Activated CD8-positive, alpha-beta memory T cell treated with anti-CD3 and anti-CD28 coated beads, Interleukin-2, amount 10 ng/mL, durations not matched to agents 7 days and 5 days (primary cell): ENCODE measurements around the gene RBFA. TPM values are rescaled to one million over a fixed set of nuclear protein-coding genes. Genes with fewer than 3 reads are reported as not detected.
"Not testable (repeated sequence)": the region's sequence is repeated elsewhere in the genome, so short reads cannot be mapped to it uniquely, and the experiment has no call there.

Experiments used
- ATAC-seq: fragments of 150-1000 bp; cut with Tn5 transposase; one replicate; pipeline ENCODE4 v1.10.0; 2021; ENCODE audit warnings: moderate library complexity
- CTCF ChIA-PET: fragments of 350-600 bp; sonication (Branson Sonifier 250); formaldehyde crosslinking; loops from one replicate; lab custom pipeline; 2021; ENCODE audit warnings: antibody characterized with exemption; lab: Charles Lee
- DNase-seq: peaks from one replicate; pipeline ENCODE4 v3.0.0-alpha.2; 2020
- H3K27ac Mint-ChIP-seq: one replicate; pipeline ENCODE4 v1.8.0; 2021; ENCODE audit warnings: mild to moderate bottlenecking, mixed read lengths
- H3K27me3 Mint-ChIP-seq: one replicate; pipeline ENCODE4 v1.8.0; 2021; ENCODE audit warnings: mixed read lengths
- H3K36me3 Mint-ChIP-seq: one replicate; pipeline ENCODE4 v1.8.0; 2021; ENCODE audit warnings: mild to moderate bottlenecking, mixed read lengths
- H3K4me1 Mint-ChIP-seq: one replicate; pipeline ENCODE4 v1.8.0; 2021; ENCODE audit warnings: mixed read lengths
- H3K4me3 Mint-ChIP-seq: one replicate; pipeline ENCODE4 v1.8.0; 2021; ENCODE audit warnings: mild to moderate bottlenecking, moderate library complexity, mixed read lengths
- H3K9me3 Mint-ChIP-seq: one replicate; pipeline ENCODE4 v1.8.0; 2022; ENCODE audit warnings: low read depth, mixed read lengths
- total RNA-seq, 2 experiments: library from RNA; stranded (reverse); gene quantifications; one replicate each; pipeline ENCODE4 v1.2.3, GENCODE V29; 2021

RBFA gene
- total RNA-seq, 2 experiments from 2014 or later, result 24.2 to 28.6 TPM

DNA sequence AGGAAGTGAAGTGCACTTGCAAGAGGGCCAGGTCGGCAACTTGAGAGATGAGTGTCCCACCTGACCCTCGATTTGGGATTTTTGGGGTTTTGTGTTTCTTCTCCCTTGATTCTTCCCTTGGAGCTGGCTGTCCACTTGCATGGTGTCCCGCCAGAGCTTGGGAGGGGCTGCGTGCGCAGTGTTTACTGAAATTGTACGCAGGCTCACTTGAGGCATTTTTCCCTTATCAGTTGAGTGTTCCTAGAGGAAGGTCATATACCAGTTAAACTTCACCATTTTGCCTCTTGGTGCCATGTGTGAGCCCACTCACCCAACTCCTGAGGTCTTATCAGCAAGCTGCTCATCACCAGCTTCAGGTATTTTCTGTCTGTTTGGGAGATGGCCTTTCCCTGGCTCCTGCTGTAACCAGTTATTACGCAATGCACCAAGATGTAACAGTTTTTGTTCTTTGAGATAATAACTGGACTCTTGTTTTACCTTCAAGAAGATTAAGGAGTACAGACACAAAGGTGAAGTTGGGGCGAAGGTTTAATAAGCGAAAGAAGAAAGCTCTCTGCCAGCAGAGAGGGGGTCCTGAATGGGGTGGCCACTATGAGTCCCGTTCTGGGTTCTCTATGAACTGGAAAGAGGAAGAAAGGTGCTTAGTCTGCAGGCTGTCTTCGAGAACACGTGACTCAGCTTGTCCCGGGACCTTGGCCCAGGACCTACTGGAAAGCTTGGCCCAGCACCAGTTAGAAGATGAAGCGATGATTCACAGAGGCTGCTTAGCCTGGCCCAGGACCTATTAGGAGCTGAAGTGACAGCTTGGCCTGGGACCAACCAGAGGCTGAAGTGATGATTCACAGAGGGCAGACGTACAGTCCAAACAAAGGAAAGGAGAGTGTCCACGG, 24.3 kb upstream of the RBFA start:
- CTCF ChIA-PET, result no interaction called here
- no peak for ATAC-seq
- no peaks in the 10 kb centered on the region for H3K36me3 Mint-ChIP-seq
- no peak for DNase-seq
- no peaks in the 10 kb centered on the region for H3K4me1 Mint-ChIP-seq
- no peak overlapping the region for H3K4me3 Mint-ChIP-seq
- H3K27ac Mint-ChIP-seq, result no peak overlapping the region
- H3K27me3 Mint-ChIP-seq, result no peaks in the 10 kb centered on the region
- peaks cover 5% of the 10 kb centered on the region for H3K9me3 Mint-ChIP-seq

DNA sequence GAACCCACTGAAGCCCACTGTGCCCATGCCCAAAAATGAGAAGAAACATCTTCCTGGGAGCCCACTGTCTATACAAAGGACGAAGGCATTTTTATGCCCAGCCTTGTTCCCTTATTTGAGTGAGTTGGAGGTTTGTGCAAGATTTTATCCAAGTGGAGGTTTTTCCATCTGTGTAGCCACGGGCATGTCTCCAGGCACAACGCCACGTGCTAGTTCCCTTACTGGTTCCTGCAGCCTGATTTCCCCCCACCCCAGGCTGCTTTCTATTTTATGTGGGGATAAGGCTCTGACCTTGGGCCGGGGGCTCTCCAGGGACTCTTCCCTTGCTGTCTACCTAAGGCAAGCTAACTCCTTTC, 23.7 kb upstream of the RBFA start:
- Mint-ChIP-seq H3K36me3 (no peaks in the 10 kb centered on the region), H3K27ac (no peak overlapping the region)
- CTCF ChIA-PET, result no interaction called here

DNA sequence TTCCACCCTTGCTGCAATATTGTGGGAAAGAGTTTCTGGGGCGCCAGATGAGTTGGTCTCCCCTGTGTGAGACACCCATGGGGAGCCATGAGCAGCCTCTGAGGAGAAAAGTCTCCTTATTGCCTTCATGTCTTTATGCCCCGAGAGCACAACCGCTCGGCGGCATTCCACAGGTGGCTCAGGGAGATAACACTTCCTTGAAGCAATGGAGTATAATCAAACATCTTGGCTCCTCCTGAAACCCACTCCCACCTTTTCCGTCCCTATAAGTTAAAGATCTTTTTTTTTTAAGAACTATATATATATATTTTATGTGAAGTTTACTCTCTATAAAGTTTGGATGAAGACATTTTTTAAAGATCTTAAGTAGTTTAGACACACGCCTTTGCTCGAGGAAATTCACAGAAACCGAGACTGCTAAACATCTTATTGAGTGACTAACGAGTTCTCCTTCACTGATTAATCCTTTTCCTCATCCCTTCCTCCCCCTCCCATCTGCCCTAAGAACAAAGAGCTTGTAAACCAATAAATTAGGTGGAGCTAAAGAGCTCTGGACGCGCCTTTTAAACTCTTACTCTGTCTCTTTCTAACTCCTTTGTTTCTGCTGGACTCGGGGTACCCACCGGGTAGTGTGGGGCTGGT, 22.6 kb upstream of the RBFA start:
- DNase-seq, H3K4me1 Mint-ChIP-seq, H3K9me3 Mint-ChIP-seq, H3K27me3 Mint-ChIP-seq, ATAC-seq, H3K4me3 Mint-ChIP-seq, H3K36me3 Mint-ChIP-seq, CTCF ChIA-PET, H3K27ac Mint-ChIP-seq: not testable (repeated sequence)

More for the DNA sequence above, 23.7 kb upstream of the RBFA start:
- DNase-seq, result no peak
- Mint-ChIP-seq H3K4me1 (no peaks in the 10 kb centered on the region), H3K9me3 (peaks cover 5% of the 10 kb centered on the region), H3K27me3 (no peaks in the 10 kb centered on the region), H3K4me3 (no peak overlapping the region)
- ATAC-seq, result no peak

DNA sequence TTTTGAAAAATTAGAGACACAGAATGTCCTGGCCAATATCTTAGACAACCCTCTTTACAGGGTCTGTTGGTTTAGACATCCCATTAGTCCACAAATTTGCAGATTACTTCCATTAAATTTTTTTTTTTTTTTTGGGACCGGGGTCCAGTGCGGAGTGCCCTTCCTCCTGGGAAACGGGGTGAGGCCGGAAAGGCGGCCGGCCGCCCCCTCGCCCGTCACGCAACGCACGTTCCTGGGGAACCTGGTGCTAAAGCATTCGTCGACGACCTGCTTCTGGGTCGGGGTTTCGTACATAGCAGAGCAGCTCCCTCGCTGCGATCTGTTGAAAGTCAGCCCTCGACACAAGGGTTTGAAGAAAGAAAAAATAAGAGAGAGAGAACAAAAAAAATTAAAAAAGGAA, 21.5 kb upstream of the RBFA start:
- DNase-seq (no peak), ATAC-seq (no peak)
- no peaks in the 10 kb centered on the region for H3K27me3 Mint-ChIP-seq
- CTCF ChIA-PET, result no interaction called here
- H3K36me3 Mint-ChIP-seq, result no peaks in the 10 kb centered on the region
- H3K4me3 Mint-ChIP-seq, result no peak overlapping the region
- H3K9me3 Mint-ChIP-seq, result peaks cover 5% of the 10 kb centered on the region
- no peak overlapping the region for H3K27ac Mint-ChIP-seq
- H3K4me1 Mint-ChIP-seq, result no peaks in the 10 kb centered on the region

DNA sequence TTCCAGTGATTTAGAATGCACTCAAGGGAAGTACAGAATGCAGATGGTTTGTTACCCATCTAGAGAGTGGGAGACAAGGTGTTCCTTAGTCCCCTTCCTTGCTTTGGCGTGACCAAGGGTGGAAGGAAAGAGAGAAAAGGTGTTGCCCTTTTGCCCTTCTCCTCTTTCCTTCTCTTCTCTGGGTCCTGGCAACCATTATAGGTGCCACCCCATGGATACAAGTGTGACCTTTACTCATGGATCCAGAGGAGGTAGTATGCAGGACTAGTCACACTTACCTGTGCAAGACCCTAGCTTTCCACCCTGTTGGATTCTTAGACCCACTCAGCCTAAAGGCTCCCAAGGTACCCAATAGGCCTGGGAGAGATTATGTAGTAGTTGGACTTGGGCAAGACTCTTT, 11.6 kb upstream of the RBFA start:
- CTCF ChIA-PET, result interaction anchor here (0.9 to 1.8 kb wide), 2 partner anchors 9 to 34 kb away, joined by 3 to 6 read pairs; no protein-coding TSS in a partner anchor
- no peak for ATAC-seq
- Mint-ChIP-seq H3K27ac (no peak overlapping the region), H3K27me3 (peaks cover 3% of the 10 kb centered on the region), H3K9me3 (peaks cover 32% of the 10 kb centered on the region), H3K36me3 (peaks cover 10% of the 10 kb centered on the region), H3K4me3 (no peak overlapping the region), H3K4me1 (no peaks in the 10 kb centered on the region)
- DNase-seq, result no peak

DNA sequence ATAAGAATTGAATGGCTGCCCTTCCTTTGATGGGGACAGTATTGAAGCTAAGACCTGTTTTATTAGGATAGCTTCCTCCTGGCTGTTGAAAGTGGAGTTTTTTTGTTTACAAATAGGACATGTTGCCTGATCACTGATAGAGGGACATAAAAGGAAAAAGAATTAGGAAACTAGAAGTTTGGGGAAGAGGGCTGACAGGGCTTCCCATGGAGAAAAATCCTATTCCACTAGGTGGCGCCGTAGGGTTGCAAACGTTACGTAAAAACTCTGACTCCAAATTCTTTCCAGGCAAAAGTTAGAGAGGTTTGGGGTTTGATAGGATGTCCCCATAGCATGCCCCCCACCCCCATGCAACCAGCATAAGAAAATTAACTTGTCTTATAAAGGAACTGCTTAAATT, 11.1 kb upstream of the RBFA start:
- no peak for ATAC-seq
- Mint-ChIP-seq H3K36me3 (peaks cover 10% of the 10 kb centered on the region), H3K27ac (no peak overlapping the region), H3K4me1 (no peaks in the 10 kb centered on the region), H3K9me3 (peaks cover 32% of the 10 kb centered on the region), H3K4me3 (no peak overlapping the region), H3K27me3 (peaks cover under 1% of the 10 kb centered on the region)
- CTCF ChIA-PET, result interaction anchor here (0.9 to 1.8 kb wide), 2 partner anchors 9 to 34 kb away, joined by 3 to 6 read pairs; no protein-coding TSS in a partner anchor
- DNase-seq, result no peak

DNA sequence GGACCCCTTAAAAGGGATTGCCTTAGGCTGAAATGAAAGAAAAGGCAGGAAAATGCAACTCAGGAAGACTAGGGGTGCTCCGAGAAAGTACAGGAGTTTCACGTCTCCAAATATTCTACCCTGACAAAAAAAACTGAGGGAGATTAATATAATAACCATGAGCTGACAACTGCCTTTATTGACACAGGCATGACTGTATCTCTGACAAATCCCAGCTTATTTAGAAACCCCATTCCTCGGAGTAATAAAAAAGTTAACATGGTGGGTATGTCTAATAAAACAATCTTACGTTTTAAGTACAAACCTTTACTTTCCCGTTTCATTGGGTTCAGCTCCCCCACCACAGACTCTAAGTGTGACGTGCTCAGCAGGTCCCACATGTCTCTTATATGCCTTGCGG, 7.9 kb upstream of the RBFA start:
- Mint-ChIP-seq H3K27me3 (no peaks in the 10 kb centered on the region), H3K27ac (no peak overlapping the region), H3K9me3 (peaks cover 30% of the 10 kb centered on the region), H3K4me1 (no peaks in the 10 kb centered on the region), H3K36me3 (peaks cover 9% of the 10 kb centered on the region), H3K4me3 (no peak overlapping the region)
- no peak for DNase-seq
- ATAC-seq, result no peak
- CTCF ChIA-PET, result no interaction called here

DNA sequence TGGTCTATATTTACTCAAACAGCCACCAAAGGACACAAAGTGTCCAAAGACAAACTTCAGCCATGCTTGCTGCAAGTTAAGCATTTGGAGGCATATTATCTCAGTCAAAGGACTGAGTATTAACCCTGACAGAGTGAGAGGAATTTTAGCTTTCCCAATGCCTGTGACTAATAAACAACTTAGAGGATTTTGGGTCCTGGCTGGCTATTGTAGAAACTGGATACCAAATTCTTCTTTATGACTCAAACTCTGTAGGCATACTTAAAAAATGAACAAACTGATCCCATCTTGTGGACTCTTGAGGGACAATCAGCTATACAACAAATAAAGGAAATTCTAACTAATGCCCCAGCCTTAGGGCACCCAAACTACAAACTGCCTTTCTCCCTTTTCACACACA, 6.5 kb upstream of the RBFA start:
- H3K27me3 Mint-ChIP-seq, CTCF ChIA-PET, ATAC-seq, H3K27ac Mint-ChIP-seq, H3K4me3 Mint-ChIP-seq, DNase-seq, H3K4me1 Mint-ChIP-seq, H3K36me3 Mint-ChIP-seq: not testable (repeated sequence)
- peaks cover 23% of the 10 kb centered on the region for H3K9me3 Mint-ChIP-seq

DNA sequence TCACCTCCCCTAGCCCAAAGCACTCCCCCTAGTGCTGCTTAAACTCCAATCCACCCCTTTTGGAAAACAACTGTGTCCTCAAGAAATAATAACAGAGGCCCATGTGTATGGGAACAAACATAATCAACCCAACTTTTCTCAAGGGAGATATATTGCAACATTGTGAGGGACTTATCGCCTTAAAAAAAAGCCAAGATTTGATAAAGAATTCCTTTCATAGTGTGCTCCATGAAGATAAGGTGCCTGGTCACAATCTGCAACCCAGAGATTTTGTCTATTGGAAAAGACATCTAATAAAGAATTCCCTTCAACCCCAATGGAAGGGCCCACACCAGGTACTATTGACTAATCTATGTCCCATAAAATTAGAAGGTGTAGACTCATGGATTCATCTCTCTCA, 4.5 kb upstream of the RBFA start:
- Mint-ChIP-seq H3K4me3 (no peak overlapping the region), H3K27ac (no peak overlapping the region), H3K9me3 (peaks cover 19% of the 10 kb centered on the region), H3K36me3 (peaks cover 1% of the 10 kb centered on the region), H3K4me1 (peaks cover 12% of the 10 kb centered on the region), H3K27me3 (no peaks in the 10 kb centered on the region)
- no peak for DNase-seq
- CTCF ChIA-PET, result no interaction called here
- ATAC-seq, result no peak

DNA sequence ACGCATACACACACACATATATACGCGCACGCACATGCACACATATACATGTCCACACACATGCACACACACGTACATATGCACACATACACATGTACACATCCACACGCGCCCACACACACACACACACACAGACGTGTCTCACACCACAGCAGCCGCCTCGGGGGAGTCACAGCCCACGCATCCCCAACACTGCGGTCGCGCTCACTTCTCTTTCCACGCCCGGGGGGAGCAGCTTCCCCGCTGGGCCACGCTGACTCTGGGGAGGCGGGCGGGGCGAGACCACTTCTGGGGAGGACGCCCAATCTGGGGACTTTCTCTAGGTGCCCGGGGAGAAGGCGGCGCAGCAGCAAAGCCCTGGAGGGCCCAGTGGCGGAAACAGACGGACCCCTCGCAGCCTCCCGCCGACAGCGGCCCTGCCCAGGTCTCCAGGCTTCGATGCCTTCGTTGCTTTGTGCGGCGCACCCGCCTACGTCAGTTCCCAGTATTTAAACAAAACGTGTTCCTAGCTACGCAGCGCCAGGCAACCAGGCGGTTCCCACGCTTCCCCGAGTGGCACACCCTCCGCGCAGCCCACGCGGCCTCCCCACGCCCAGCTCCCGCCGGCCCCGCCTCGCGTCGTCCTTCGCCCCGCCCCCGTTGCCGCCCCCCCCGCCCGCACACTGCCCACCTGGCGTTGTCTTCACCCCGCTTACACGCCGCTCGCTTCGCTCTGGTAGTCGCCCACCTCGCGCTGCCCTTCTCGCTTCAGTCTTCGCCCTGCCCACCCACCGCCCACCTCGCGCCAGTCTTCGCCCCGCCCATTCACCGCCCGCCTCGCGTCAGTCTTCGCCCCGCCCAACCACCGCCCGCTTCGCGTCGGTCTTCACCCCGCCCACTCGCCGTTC, 810 bp upstream of the RBFA start:
- Mint-ChIP-seq H3K27me3 (no peaks in the 10 kb centered on the region), H3K36me3 (peaks cover 7% of the 10 kb centered on the region), H3K27ac (peak overlapping the region; percentile 79), H3K4me1 (peaks cover 27% of the 10 kb centered on the region), H3K4me3 (peak overlapping the region; percentile 86), H3K9me3 (peaks cover 4% of the 10 kb centered on the region)
- DNase-seq, result no peak
- ATAC-seq, result peak; percentile 72
- CTCF ChIA-PET, result interaction anchor here (0.9 to 1.6 kb wide), 3 partner anchors 50 to 214 kb away, joined by 3 to 5 read pairs (median 4); partner anchors contain the start of gene PARD6G

DNA sequence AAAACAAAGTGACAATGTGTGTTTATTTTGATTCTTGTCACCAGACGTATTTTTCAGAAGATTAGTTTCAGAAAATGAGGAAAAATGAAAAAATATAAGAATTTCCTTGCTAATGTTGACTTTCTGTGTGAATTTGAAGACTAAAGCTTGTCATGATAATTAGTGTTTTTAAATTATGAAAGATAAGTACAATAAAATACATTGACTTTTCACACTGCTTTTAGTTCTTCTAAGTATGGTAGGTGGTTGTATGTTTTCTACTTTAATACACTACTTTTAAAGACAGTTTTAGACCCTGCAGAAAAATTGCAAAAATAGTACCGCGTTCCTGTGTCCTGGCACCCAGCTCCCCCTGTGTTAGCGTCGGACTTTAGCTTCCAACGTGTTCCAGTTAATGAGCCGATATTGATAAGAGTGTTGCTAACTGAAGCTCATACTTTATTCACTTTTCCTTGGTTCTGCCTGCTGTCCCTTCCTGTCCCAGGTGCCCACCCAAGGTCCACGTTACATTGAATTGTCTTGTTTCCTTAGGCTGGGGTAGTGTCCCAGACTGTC, 695 bp downstream of the RBFA start:
- CTCF ChIA-PET, result interaction anchor here (0.8 to 1.4 kb wide), 3 partner anchors 53 to 212 kb away, joined by 3 to 4 read pairs (median 4); partner anchors contain the start of gene PARD6G
- H3K9me3 Mint-ChIP-seq, result peaks cover 2% of the 10 kb centered on the region

DNA sequence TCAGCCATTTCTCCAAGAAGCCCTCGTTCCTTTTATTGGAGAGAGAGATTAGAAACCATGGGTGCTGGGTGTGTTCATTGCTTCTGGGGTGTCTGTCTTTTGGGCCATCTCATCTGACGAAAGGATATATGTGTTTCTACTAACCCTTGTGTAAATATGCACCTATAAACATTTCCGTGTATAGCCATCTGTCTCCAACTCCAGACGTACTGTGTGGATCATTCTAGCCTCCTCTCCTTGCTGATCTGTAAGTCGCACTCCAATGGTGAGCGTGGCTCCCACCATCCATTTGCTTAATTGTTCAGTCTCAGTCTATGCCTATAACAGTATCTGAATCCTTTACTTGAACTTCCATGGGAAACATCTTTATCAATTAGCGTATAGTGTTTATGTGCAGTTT, 1.8 kb downstream of the RBFA start:
- no peak for ATAC-seq
- CTCF ChIA-PET, result no interaction called here
- no peaks in the 10 kb centered on the region for H3K27me3 Mint-ChIP-seq
- peaks cover 29% of the 10 kb centered on the region for H3K4me1 Mint-ChIP-seq
- H3K36me3 Mint-ChIP-seq, result peaks cover 20% of the 10 kb centered on the region
- peak overlapping the region; percentile 14 for H3K4me3 Mint-ChIP-seq
- peaks cover 2% of the 10 kb centered on the region for H3K9me3 Mint-ChIP-seq
- DNase-seq, result no peak
- no peak overlapping the region for H3K27ac Mint-ChIP-seq

More for the DNA sequence above, 695 bp downstream of the RBFA start:
- ATAC-seq (no peak), DNase-seq (no peak)
- Mint-ChIP-seq H3K27me3 (no peaks in the 10 kb centered on the region), H3K4me3 (peak overlapping the region; percentile 86), H3K4me1 (peaks cover 27% of the 10 kb centered on the region), H3K27ac (peak overlapping the region; percentile 79), H3K36me3 (peaks cover 14% of the 10 kb centered on the region)

DNA sequence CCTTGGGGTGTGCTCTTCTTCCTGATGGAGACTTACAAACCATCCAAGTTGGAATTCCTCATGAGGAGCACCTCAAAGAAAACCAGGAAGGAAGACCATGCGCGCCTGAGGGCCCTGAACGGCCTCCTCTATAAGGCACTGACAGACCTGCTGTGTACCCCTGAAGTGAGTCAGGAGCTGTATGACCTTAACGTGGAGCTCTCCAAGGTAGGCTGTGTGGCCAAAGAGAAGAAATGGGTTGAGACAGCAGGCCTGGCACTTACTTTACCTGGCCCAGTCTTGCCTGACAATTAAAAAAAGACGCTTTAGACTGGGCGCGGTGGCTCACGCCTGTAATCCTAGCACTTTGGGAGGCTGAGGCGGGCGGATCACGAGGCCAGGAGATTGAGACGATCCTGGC, 3.1 kb downstream of the RBFA start:
- Mint-ChIP-seq H3K27me3 (no peaks in the 10 kb centered on the region), H3K36me3 (peaks cover 25% of the 10 kb centered on the region), H3K4me1 (peaks cover 33% of the 10 kb centered on the region), H3K4me3 (no peak overlapping the region), H3K9me3 (no peaks in the 10 kb centered on the region), H3K27ac (no peak overlapping the region)
- no peak for DNase-seq
- ATAC-seq, result no peak
- CTCF ChIA-PET, result no interaction called here
